ENCODE data around the gene CYB5D1. TPM values are rescaled to one million over a fixed set of nuclear protein-coding genes. Genes with fewer than 3 reads are reported as not detected.
A peak's percentile ranks its signal among the peaks of the same experiment; 100 is the strongest.

The CYB5D1 gene
- polyA plus RNA-seq, 4 donors: 19.8 to 29.7 (median 25.3) TPM

GRCh38 chr17:7843536-7844291 lies 14.1 kb upstream of the CYB5D1 start:
- DNase-seq (ENCODE audit: low read depth in 4 of 4, low spot score in 2 of 4): peak in 2 of 4 donors; percentile 52 to 76

- peak in 2 of 4 donors; percentile 68 to 90 for DNase-seq (ENCODE audit: low read depth in 4 of 4, low spot score in 2 of 4)
These were observed 13.3 kb upstream of the CYB5D1 start for GRCh38 chr17:7844292-7845154.

- DNase-seq (ENCODE audit: low read depth in 4 of 4, low spot score in 2 of 4): no peak
These were observed 12.3 kb upstream of the CYB5D1 start for GRCh38 chr17:7845359-7846062.

- no peak for DNase-seq (ENCODE audit: low read depth in 4 of 4, low spot score in 2 of 4)
These were observed 11.6 kb upstream of the CYB5D1 start for GRCh38 chr17:7846063-7846735.

- DNase-seq (ENCODE audit: low read depth in 4 of 4, low spot score in 2 of 4): no peak
These were observed 10.8 kb upstream of the CYB5D1 start for GRCh38 chr17:7846765-7847661.

- DNase-seq (ENCODE audit: low read depth in 4 of 4, low spot score in 2 of 4): no peak
These were observed 9.6 kb upstream of the CYB5D1 start for GRCh38 chr17:7848131-7848579.

- no peak for DNase-seq (ENCODE audit: low read depth in 4 of 4, low spot score in 2 of 4)
These were observed 9.1 kb upstream of the CYB5D1 start for GRCh38 chr17:7848739-7849129.

GRCh38 chr17:7849130-7849750 lies 8.6 kb upstream of the CYB5D1 start:
- no peak for DNase-seq (ENCODE audit: low read depth in 4 of 4, low spot score in 2 of 4)

GRCh38 chr17:7849751-7850504 lies 7.9 kb upstream of the CYB5D1 start:
- no peak for DNase-seq (ENCODE audit: low read depth in 4 of 4, low spot score in 2 of 4)

- no peak for DNase-seq (ENCODE audit: low read depth in 4 of 4, low spot score in 2 of 4)
These were observed 6.9 kb upstream of the CYB5D1 start for GRCh38 chr17:7850701-7851437.

GRCh38 chr17:7851438-7852261 lies 6.2 kb upstream of the CYB5D1 start:
- peak in 2 of 4 donors; percentile 41 to 85 for DNase-seq (ENCODE audit: low read depth in 4 of 4, low spot score in 2 of 4)

- DNase-seq (ENCODE audit: low read depth in 4 of 4, low spot score in 2 of 4): no peak
These were observed 5.5 kb upstream of the CYB5D1 start for GRCh38 chr17:7852262-7852670.

- DNase-seq (ENCODE audit: low read depth in 4 of 4, low spot score in 2 of 4): no peak
These were observed 4.7 kb upstream of the CYB5D1 start for GRCh38 chr17:7852919-7853690.

- no peak for DNase-seq (ENCODE audit: low read depth in 4 of 4, low spot score in 2 of 4)
These were observed 4.1 kb upstream of the CYB5D1 start for GRCh38 chr17:7853691-7854038.

GRCh38 chr17:7854078-7854777 lies 3.6 kb upstream of the CYB5D1 start:
- DNase-seq (ENCODE audit: low read depth in 4 of 4, low spot score in 2 of 4): no peak
